MM.1S (cell line): ENCODE results near the gene TEKTIP1.

Source experiments
- DNase-seq: peaks from one replicate; pipeline ENCODE4 v3.0.0-alpha.2; 2015
- H2AFZ ChIP-seq: fragments of 300-600 bp; sonication (generic); 2 replicates; pipeline ENCODE4 v1.6.0; 2016; ENCODE audit warnings: antibody characterized with exemption, low read length
- H3F3A ChIP-seq: fragments of 300-600 bp; sonication (generic); 2 replicates; pipeline ENCODE4 v1.6.1; 2016; ENCODE audit warnings: mild to moderate bottlenecking, antibody characterized with exemption, low read length, moderate library complexity, mixed read lengths; ENCODE audit not compliant: insufficient read depth
- H3K27ac ChIP-seq: fragments of 300-600 bp; sonication (generic); 2 replicates; pipeline ENCODE4 v1.5.1; 2016; ENCODE audit warnings: mild to moderate bottlenecking, low read length
- H3K27me3 ChIP-seq: fragments of 300-600 bp; sonication (generic); replicated peaks from 2 replicates; pipeline ENCODE4 v1.6.0; 2016; ENCODE audit warnings: low read length; ENCODE audit not compliant: insufficient read depth
- H3K36me3 ChIP-seq: fragments of 300-600 bp; sonication (generic); replicated peaks from 2 replicates; pipeline ENCODE4 v1.6.1; 2016; ENCODE audit warnings: mild to moderate bottlenecking, low read length, mixed read lengths; ENCODE audit not compliant: insufficient read depth
- H3K4me1 ChIP-seq: fragments of 300-600 bp; sonication (generic); 2 replicates; pipeline ENCODE4 v1.6.1; 2016; ENCODE audit warnings: low read length, mixed read lengths
- H3K4me2 ChIP-seq: fragments of 300-600 bp; sonication (generic); 2 replicates; pipeline ENCODE4 v1.6.0; 2016; ENCODE audit warnings: low read depth, low read length
- H3K4me3 ChIP-seq: fragments of 300-600 bp; sonication (generic); 2 replicates; pipeline ENCODE4 v1.5.1; 2016; ENCODE audit warnings: low read length, mixed read lengths
- H3K79me2 ChIP-seq: fragments of 300-600 bp; sonication (generic); 2 replicates; pipeline ENCODE4 v1.6.1; 2016; ENCODE audit warnings: mixed run types, low read length, mixed read lengths
- H3K9ac ChIP-seq: fragments of 300-600 bp; sonication (generic); 2 replicates; pipeline ENCODE4 v1.6.1; 2016; ENCODE audit warnings: low read length, mixed read lengths
- H3K9me2 ChIP-seq: fragments of 300-600 bp; sonication (generic); replicated peaks from 2 replicates; pipeline ENCODE4 v1.6.1; 2016; ENCODE audit warnings: mild to moderate bottlenecking, low read length, mixed read lengths; ENCODE audit not compliant: insufficient read depth
- H3K9me3 ChIP-seq: fragments of 300-600 bp; sonication (generic); replicated peaks from 2 replicates; pipeline ENCODE4 v1.6.1; 2016; ENCODE audit warnings: mild to moderate bottlenecking, low read length, mixed read lengths; ENCODE audit not compliant: insufficient read depth
- H4K20me1 ChIP-seq: fragments of 300-600 bp; sonication (generic); 2 replicates; pipeline ENCODE4 v1.6.1; 2016; ENCODE audit warnings: mild to moderate bottlenecking, low read length, moderate library complexity, mixed read lengths; ENCODE audit not compliant: insufficient read depth
- CTCF ChIP-seq: fragments of 300-600 bp; sonication (generic); IDR thresholded peaks from 2 replicates; pipeline ENCODE4 v1.5.1; 2016; ENCODE audit warnings: antibody characterized with exemption, low read length, mixed read lengths
- EZH2 ChIP-seq: fragments of 300-600 bp; sonication (generic); optimal IDR thresholded peaks from 2 replicates; pipeline ENCODE3; 2017; ENCODE audit warnings: low read depth, mild to moderate bottlenecking, antibody characterized with exemption, low read length, mixed read lengths
- EZH2phosphoT487 ChIP-seq: fragments of 300-600 bp; sonication (generic); IDR thresholded peaks from 2 replicates; pipeline ENCODE4 v1.6.1; 2018; ENCODE audit warnings: antibody characterized with exemption, low read length

TEKTIP1 gene

DNA sequence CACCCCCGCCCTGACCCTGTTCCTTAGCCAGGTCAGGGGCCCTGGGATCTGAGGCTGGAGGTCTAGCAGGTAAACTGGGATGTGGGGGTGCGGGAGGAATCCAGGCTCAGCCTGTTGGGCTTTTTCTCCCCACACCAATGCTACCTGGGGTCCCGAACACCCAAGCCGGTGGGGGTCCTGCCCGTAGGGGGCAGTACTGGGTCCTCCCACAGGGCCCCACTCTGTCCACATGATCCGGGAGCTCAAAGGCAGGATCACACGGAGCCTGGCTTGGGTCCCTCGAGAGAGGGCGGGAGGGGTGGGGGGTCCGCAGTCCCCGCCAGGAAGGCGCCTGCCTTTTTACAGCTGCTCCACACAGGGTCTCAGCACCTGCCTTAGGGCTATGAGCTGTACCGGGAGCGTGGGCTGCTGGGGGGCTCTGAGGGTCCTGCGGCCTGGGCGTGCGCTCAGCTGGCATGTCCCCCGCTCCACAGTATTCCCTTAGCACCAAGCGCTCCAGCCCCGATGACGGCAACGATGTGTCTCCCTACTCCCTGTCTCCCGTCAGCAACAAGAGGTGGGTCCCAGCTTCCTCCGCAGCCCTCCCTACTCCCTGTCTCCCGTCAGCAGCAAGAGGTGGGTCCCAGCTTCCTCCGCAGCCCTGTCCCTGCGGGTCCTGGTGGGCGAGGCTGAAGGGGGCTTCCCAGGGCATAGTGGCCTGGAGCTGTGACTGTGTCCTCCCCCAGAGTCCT is 12.3 kb upstream of the TEKTIP1 start:
- no peaks in the 10 kb centered on the region for H3K27me3 ChIP-seq
- H3K9ac ChIP-seq: no peak overlapping the region
- no peaks in the 10 kb centered on the region for H3F3A ChIP-seq
- H3K36me3 ChIP-seq: no peaks in the 10 kb centered on the region
- no peaks in the 10 kb centered on the region for H3K9me2 ChIP-seq
- H3K79me2 ChIP-seq: peaks cover 18% of the 10 kb centered on the region
- H3K9me3 ChIP-seq: no peaks in the 10 kb centered on the region
- no peak overlapping the region for H3K27ac ChIP-seq
- H3K4me1 ChIP-seq: no peaks in the 10 kb centered on the region
- no peak overlapping the region for H3K4me2 ChIP-seq
- no peaks in the 10 kb centered on the region for H4K20me1 ChIP-seq
- no peak overlapping the region for H2AFZ ChIP-seq
- DNase-seq: no peak
- TF ChIP-seq CTCF (peak; percentile 16; the same call in 1 of the 2 replicates), EZH2 (no peak)
- H3K4me3 ChIP-seq: no peak overlapping the region

DNA sequence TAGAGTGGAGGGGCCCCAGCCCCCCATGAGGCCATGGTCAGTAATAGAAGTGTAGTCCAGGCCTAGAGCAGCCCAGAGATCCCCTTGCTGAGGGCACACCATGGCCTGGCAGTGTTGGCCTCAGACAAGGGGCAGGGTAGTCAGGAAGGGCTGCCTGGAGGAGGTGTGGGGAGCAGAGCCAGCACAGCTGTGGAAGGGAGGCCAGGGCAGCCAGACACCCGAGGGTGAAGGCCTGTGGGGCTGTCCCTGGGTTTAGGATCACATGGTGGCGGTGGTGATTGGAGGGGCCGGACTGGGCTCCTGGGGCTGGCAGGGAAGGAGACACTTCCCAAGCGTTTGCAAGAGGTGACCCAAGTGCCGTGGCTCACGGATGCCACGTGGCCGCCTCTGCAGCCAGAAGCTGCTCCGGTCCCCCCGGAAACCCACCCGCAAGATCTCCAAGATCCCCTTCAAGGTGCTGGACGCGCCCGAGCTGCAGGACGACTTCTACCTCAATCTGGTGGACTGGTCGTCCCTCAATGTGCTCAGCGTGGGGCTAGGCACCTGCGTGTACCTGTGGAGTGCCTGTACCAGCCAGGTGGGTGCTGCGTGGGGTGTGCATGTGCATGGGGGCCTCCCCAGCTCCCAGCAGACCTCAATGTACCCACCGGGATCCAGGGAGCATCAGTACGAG is 11.6 kb upstream of the TEKTIP1 start:
- H2AFZ ChIP-seq: no peak overlapping the region
- no peaks in the 10 kb centered on the region for H3F3A ChIP-seq
- TF ChIP-seq EZH2: no peak
- no peak for TF ChIP-seq EZH2phosphoT487
- H3K79me2 ChIP-seq: peaks cover 11% of the 10 kb centered on the region
- no peaks in the 10 kb centered on the region for H3K27me3 ChIP-seq
- H3K4me3 ChIP-seq: no peak overlapping the region
- DNase-seq: no peak
- H3K9me3 ChIP-seq: no peaks in the 10 kb centered on the region
- H3K9me2 ChIP-seq: no peaks in the 10 kb centered on the region
- no peaks in the 10 kb centered on the region for H3K4me1 ChIP-seq
- H3K27ac ChIP-seq: no peak overlapping the region
- no peak overlapping the region for H3K4me2 ChIP-seq
- no peaks in the 10 kb centered on the region for H4K20me1 ChIP-seq
- no peak overlapping the region for H3K9ac ChIP-seq
- no peaks in the 10 kb centered on the region for H3K36me3 ChIP-seq

DNA sequence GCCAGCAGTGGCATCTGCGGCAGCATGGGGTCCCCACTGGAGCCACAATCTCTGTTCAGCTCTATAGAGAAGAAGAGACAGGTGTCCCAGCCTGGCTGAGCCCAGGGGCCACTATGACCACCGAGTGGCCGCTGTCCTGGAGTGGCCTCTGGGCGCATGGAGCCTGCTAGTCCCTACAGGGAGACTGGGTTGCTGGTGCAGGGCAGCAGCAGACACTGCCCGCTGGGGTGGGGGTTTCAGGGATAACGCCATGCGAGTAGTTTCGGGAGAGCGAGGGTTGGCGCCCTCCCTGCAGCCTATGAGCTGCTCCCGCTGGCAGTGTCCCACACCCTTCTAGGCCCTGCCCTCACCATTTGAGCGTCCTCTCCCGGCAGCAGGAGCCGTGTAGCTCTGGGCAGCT is 10.9 kb upstream of the TEKTIP1 start:
- H3K4me3 ChIP-seq: no peak overlapping the region
- H3K4me2 ChIP-seq: no peak overlapping the region
- H4K20me1 ChIP-seq: no peaks in the 10 kb centered on the region
- no peak overlapping the region for H3K27ac ChIP-seq
- no peaks in the 10 kb centered on the region for H3K36me3 ChIP-seq
- H3K4me1 ChIP-seq: no peaks in the 10 kb centered on the region
- H3K27me3 ChIP-seq: no peaks in the 10 kb centered on the region
- no peaks in the 10 kb centered on the region for H3K9me3 ChIP-seq
- H3K9ac ChIP-seq: no peak overlapping the region
- H2AFZ ChIP-seq: no peak overlapping the region
- H3K79me2 ChIP-seq: peaks cover 4% of the 10 kb centered on the region; the same call in 1 of the 2 replicates
- TF ChIP-seq EZH2phosphoT487: no peak
- no peak for TF ChIP-seq CTCF
- TF ChIP-seq EZH2: no peak
- no peak for DNase-seq
- no peaks in the 10 kb centered on the region for H3K9me2 ChIP-seq
- H3F3A ChIP-seq: no peaks in the 10 kb centered on the region
